Upper lobe of right lung (tissue), 1 donor: ENCODE data around the gene PHF2. TPM values are rescaled to one million over a fixed set of nuclear protein-coding genes. Genes with fewer than 3 reads are reported as not detected.
A peak's percentile ranks its signal among the peaks of the same experiment; 100 is the strongest.

Source experiments
- ATAC-seq: fragments of 200-7000 bp; cut with Tn5 transposase; one replicate; pipeline ENCODE4 v1.9.1; 2020; ENCODE audit warnings: mild to moderate bottlenecking, moderate library complexity
- DNase-seq: peaks from one replicate; pipeline ENCODE4 v3.0.0-alpha.2; 2020
- H3K27ac ChIP-seq: fragments of 200-600 bp; one replicate; pipeline ENCODE4 v1.8.0; 2022
- H3K27me3 ChIP-seq: fragments of 200-600 bp; one replicate; pipeline ENCODE4 v1.8.0; 2022; ENCODE audit warnings: mild to moderate bottlenecking
- H3K36me3 ChIP-seq: fragments of 200-600 bp; one replicate; pipeline ENCODE4 v1.8.0; 2022
- H3K4me1 ChIP-seq: fragments of 200-600 bp; one replicate; pipeline ENCODE4 v1.8.0; 2022
- H3K4me3 ChIP-seq: fragments of 200-600 bp; one replicate; pipeline ENCODE4 v1.8.0; 2022; ENCODE audit warnings: mild to moderate bottlenecking
- H3K9me3 ChIP-seq: fragments of 200-600 bp; one replicate; pipeline ENCODE4 v1.8.0; 2022
- intact Hi-C: fragments of 100-400 bp; cut with DNase I; formaldehyde crosslinking; loops from one replicate; pipeline ENCODE4 v1.11.0; 2022
- total RNA-seq: library from RNA; stranded (reverse); fragmentation: NEBNext Ultra II Directional; extraction: Animal tissue kit (Norgen Biotek cat#: 25700); gene quantifications from one replicate; pipeline ENCODE4 v1.2.1, GENCODE V29; 2021
- TF ChIP-seq, protein P1 (sequence below): fragments of 200-600 bp; IDR thresholded peaks from one replicate; pipeline ENCODE4 v1.8.0; 2022; ENCODE audit warnings: antibody characterized with exemption
- donor health status: DM: no; HTN: yes; CAD: no; lungs with severe emphysema.

The PHF2 gene
- total RNA-seq, 1 donor from 2014 or later: 37.0 TPM

DNA sequence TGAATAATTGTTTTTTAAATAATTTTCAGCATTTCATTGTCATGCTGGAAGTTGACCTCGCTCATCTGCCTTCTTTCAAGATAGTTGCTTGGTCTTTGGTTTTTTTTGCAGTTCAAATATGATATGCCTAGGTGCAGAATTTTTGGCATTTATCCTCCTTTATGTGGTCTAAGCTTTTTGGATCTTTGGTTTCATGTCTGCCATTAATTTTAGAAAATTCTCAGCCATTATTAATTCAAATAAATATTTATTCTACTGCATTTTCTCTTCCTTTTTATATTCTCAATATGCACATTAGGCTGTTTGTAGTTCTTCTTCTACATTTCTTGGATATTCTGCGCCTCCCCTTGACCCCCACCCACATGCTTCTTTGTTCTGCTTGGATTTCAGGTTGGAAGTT, 63.6 kb downstream of the PHF2 start:
- Histone ChIP-seq H3K27ac (no peak overlapping the region), H3K27me3 (no peaks in the 10 kb centered on the region), H3K4me1 (no peaks in the 10 kb centered on the region), H3K36me3 (peaks cover 46% of the 10 kb centered on the region), H3K4me3 (no peak overlapping the region), H3K9me3 (peaks cover 7% of the 10 kb centered on the region)
- ATAC-seq (no peak), DNase-seq (no peak)
- intact Hi-C loops: no loop called here
- TF ChIP-seq, protein P1, sequence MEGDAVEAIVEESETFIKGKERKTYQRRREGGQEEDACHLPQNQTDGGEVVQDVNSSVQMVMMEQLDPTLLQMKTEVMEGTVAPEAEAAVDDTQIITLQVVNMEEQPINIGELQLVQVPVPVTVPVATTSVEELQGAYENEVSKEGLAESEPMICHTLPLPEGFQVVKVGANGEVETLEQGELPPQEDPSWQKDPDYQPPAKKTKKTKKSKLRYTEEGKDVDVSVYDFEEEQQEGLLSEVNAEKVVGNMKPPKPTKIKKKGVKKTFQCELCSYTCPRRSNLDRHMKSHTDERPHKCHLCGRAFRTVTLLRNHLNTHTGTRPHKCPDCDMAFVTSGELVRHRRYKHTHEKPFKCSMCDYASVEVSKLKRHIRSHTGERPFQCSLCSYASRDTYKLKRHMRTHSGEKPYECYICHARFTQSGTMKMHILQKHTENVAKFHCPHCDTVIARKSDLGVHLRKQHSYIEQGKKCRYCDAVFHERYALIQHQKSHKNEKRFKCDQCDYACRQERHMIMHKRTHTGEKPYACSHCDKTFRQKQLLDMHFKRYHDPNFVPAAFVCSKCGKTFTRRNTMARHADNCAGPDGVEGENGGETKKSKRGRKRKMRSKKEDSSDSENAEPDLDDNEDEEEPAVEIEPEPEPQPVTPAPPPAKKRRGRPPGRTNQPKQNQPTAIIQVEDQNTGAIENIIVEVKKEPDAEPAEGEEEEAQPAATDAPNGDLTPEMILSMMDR: no peak

DNA sequence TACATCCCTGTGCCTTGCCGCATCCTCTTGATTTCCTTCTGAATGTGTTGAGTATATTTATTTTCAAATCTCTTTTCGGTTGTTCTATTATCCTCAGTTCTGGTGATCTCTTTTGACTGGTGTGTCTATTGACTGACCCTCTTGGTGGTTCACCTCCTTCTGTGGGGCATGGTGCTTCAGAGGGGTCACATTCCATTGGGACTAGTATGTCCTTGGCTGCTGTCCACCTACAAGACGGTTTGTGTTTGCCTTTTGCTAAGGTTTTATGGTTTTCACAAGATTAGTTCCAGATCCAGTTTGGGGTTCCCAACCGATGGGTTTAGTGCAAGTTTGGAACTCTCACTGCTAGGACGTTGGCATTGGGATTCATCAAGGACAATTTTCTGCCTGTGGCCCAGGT, 66.6 kb downstream of the PHF2 start:
- ATAC-seq: no peak
- intact Hi-C loops: no loop called here

DNA sequence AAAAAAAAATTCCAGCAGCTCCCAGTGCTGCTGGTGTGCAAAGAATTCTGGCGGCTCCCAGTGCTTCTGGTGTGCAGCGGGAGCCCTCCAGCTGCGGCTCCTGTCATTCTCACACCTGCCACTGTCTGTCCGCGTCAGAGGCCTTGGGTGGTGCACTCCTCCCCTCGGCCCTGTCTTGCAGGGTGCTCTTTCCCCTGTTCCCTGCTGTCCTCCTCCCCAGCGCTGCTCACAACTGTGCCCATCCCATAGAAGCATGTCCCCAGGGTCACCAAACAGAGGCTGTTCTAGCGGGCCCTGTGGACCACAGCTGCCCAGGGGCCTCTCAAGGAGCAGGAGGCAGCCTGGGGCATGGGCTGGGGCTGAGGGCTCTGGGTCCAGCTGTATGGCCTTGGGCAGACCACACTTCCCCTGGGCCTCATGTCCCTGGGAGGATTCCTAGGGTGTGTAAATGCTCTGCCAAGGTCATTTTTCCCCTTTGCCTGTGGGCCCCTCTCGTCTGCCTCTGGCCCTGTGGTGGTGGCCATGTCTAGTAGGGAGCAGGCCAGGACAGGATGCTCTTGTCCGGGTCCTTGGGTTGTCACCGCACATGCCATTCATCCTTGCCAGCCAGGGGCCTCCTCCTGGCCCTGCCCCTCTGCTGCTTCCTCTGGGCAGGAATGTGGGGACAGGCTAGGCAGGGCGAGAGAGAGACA, 68.2 kb downstream of the PHF2 start:
- no peak overlapping the region for H3K27ac ChIP-seq
- peak; percentile 5 for ATAC-seq
- H3K9me3 ChIP-seq: no peaks in the 10 kb centered on the region
- H3K4me3 ChIP-seq: no peak overlapping the region
- intact Hi-C loops: no loop called here
- TF ChIP-seq, protein P1: no peak
- peaks cover 54% of the 10 kb centered on the region for H3K36me3 ChIP-seq
- H3K4me1 ChIP-seq: no peaks in the 10 kb centered on the region
- no peaks in the 10 kb centered on the region for H3K27me3 ChIP-seq
- peak; percentile 37 for DNase-seq

More for the DNA sequence above, 66.6 kb downstream of the PHF2 start:
- H3K9me3 ChIP-seq: peaks cover 4% of the 10 kb centered on the region
- H3K4me3 ChIP-seq: no peak overlapping the region
- TF ChIP-seq, protein P1: no peak
- no peaks in the 10 kb centered on the region for H3K27me3 ChIP-seq
- H3K27ac ChIP-seq: no peak overlapping the region
- H3K36me3 ChIP-seq: peaks cover 47% of the 10 kb centered on the region
- H3K4me1 ChIP-seq: no peaks in the 10 kb centered on the region
- peak; percentile 13 for DNase-seq

DNA sequence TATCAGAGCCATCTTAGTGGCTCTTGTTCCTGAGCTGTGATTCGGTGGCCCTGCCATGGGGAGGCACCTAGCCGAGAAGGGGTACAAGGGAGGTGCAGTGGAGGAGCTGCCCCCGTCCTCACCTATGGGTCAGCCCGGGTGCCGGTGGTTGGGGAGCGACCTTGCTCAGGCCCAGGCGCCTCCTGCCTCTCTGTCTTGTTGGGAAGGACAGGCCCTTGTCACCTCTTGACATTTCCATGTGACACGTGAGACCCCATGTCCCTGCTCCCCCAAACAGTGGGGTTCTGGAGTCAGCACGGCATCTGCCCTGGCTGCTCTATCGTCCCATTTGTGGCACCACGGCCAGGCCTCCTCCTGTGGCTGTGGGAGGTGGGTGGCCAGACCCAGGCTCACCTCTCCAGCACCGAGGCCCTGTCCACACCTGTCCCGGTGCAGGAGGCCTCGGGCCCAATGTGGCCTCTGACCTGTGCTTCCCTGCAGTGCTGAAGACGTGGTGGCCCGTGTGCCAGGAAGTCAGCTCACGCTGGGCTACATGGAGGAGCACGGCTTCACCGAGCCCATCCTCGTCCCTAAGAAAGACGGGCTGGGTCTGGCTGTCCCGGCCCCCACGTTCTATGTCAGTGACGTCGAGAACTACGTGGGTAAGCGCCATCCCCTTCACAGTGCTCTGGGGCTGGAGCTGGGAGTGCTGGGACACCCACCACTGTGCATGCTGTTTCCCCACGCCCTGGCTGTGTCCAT, 68.9 kb downstream of the PHF2 start:
- H3K4me1 ChIP-seq: no peaks in the 10 kb centered on the region
- peaks cover 59% of the 10 kb centered on the region for H3K36me3 ChIP-seq
- no peak overlapping the region for H3K4me3 ChIP-seq
- no peaks in the 10 kb centered on the region for H3K9me3 ChIP-seq
- H3K27me3 ChIP-seq: no peaks in the 10 kb centered on the region
- TF ChIP-seq, protein P1: no peak
- H3K27ac ChIP-seq: no peak overlapping the region
- ATAC-seq: peak; percentile 9
- peak; percentile 45 for DNase-seq
- intact Hi-C loops: no loop called here

DNA sequence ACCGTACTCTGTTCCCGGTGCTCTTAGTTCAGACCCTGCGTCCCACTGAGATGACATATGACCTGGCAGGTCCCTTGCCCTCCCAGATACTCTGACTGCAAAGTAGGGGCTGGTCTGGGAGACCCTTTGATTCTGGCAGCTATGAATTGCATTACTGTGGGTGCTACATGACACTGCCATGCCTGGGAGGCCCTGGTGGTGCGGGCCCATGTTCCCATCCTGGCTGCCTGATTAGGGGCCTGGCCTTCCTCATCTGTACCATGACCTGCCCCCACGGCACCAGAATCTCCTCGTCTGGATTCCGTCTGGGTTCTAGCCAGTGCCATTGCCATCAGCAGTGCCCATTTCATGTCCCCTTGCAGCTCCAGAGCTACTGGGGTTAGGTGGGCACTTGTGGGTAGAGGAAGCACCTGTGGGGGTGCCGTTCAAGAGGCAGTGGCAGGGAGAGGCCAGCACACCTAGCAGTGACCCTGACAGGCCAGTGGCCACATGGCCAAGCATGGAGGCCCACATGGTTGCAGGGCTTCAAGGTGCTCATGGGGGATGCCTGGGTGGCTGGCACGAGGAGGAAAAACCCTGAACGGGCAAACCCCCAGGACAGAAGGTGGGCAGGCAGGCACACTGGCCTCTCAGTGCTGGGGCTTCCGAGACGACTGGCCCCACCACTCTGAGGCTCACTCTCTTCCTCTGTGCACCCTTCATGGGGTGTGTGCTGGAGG, 69.7 kb downstream of the PHF2 start:
- DNase-seq (peak; percentile 33), ATAC-seq (no peak)
- no peaks in the 10 kb centered on the region for H3K9me3 ChIP-seq
- TF ChIP-seq, protein P1: no peak
- H3K27me3 ChIP-seq: no peaks in the 10 kb centered on the region
- intact Hi-C loops: no loop called here
- no peak overlapping the region for H3K27ac ChIP-seq
- no peaks in the 10 kb centered on the region for H3K4me1 ChIP-seq
- peaks cover 66% of the 10 kb centered on the region for H3K36me3 ChIP-seq
- H3K4me3 ChIP-seq: no peak overlapping the region
